Measurements from ENCODE around the gene AOPEP.

DNA sequence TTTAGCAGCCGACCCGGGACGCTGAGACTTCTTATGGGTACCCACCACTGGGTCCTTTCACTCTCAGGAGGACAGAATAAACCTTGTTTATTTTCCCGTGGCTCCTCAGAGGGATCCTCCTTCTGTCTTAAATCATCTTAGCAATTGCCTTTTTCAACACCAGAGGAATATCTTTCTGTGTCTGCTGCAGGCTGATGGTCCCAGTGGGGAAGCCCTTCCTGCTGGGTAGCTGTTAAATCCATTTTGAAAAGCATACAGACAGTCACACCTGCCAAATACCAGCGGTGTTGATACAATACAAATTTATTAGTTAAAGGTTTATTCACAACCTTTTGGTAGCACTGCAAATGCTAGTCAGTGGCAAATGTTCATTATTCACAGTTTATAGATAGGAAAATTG lies 222.9 kb downstream of the AOPEP start:
- TF ChIP-seq, protein P1, sequence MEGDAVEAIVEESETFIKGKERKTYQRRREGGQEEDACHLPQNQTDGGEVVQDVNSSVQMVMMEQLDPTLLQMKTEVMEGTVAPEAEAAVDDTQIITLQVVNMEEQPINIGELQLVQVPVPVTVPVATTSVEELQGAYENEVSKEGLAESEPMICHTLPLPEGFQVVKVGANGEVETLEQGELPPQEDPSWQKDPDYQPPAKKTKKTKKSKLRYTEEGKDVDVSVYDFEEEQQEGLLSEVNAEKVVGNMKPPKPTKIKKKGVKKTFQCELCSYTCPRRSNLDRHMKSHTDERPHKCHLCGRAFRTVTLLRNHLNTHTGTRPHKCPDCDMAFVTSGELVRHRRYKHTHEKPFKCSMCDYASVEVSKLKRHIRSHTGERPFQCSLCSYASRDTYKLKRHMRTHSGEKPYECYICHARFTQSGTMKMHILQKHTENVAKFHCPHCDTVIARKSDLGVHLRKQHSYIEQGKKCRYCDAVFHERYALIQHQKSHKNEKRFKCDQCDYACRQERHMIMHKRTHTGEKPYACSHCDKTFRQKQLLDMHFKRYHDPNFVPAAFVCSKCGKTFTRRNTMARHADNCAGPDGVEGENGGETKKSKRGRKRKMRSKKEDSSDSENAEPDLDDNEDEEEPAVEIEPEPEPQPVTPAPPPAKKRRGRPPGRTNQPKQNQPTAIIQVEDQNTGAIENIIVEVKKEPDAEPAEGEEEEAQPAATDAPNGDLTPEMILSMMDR (IDR thresholded peaks at IDR 0.05) = no peak
- no peak for TF ChIP-seq EZH2 (IDR thresholded peaks at IDR 0.05)
